Pancreas (tissue), 10 donors: ENCODE measurements around the gene ACTR5. TPM values are rescaled to one million over a fixed set of nuclear protein-coding genes. Genes with fewer than 3 reads are reported as not detected.
"Not testable (repeated sequence)": the region's sequence is repeated elsewhere in the genome, so short reads cannot be mapped to it uniquely, and the experiment has no call there.

ENCODE experiments used
- ATAC-seq, 4 donors: fragments of 200-7000 bp; cut with Tn5 transposase; one replicate each; pipeline versions ENCODE4 v1.8.0 to v1.9.1; 2020; ENCODE audit warnings: mild to moderate bottlenecking in 4 of 4, moderate library complexity in 4 of 4
- DNase-seq, 6 donors: peaks; one replicate each; pipeline ENCODE4 v3.0.0-alpha.2; 2020
- FAIRE-seq: peaks from 2 replicates; lab custom pipeline; 2012; peaks lifted over from hg19 to GRCh38; lab: Jason Lieb, UNC
- H3K27ac ChIP-seq, 4 donors: fragments of 200-600 bp; sonication (generic); 1 replicate in 3 of 4; 2 replicates in 1 of 4; pipeline versions ENCODE4 v1.5.0 to v1.8.0; 2020
- H3K27me3 ChIP-seq, 4 donors: fragments of 200-600 bp; one replicate each; pipeline ENCODE4 v1.8.0; 2021
- H3K36me3 ChIP-seq, 3 donors: fragments of 200-600 bp; sonication (generic) in 1 of 3; one replicate each; pipeline versions ENCODE4 v1.5.0 to v1.8.0; 2020 to 2021
- H3K4me1 ChIP-seq, 3 donors: fragments of 200-600 bp; one replicate each; pipeline ENCODE4 v1.8.0; 2021
- H3K4me3 ChIP-seq, 4 donors: fragments of 200-600 bp; sonication (generic) in 2 of 4; one replicate each; pipeline versions ENCODE4 v1.5.0 to v1.8.0; 2020 to 2021
- H3K9me3 ChIP-seq, 4 donors: fragments of 200-600 bp; one replicate each; pipeline ENCODE4 v1.8.0; 2021
- CTCF ChIP-seq, 4 donors: fragments of 200-600 bp; sonication (generic) in 3 of 4; IDR thresholded peaks; one replicate each; pipeline versions ENCODE4 v1.5.0 to v1.8.0; 2021; ENCODE audit warnings: antibody characterized with exemption in 4 of 4
- WGBS, 2 donors: extraction: QIAGEN DNeasy Blood & Tissue Kit; methylation state at CpG; one replicate each; pipeline ENCODE4 v1.1.7; 2013; 5-methylcytosine and 5-hydroxymethylcytosine counted together
- intact Hi-C, 3 donors: fragments of 100-400 bp; cut with DNase I; formaldehyde crosslinking; loops; one replicate each; pipeline versions ENCODE4 v1.11.1 to v1.14.2; 2022
- polyA plus RNA-seq, 2 donors: library from polyadenylated mRNA; stranded (reverse); fragments of 200-250 nt; gene quantifications; one replicate each; pipeline ENCODE4 v1.2.3, GENCODE V29; 2013
- total RNA-seq, 6 donors: library from RNA; stranded (reverse); fragmentation: NEBNext Ultra II Directional in 4 of 6; extraction: Animal tissue kit (Norgen Biotek cat#: 25700) in 4 of 6; gene quantifications; one replicate each; pipeline versions ENCODE4 v1.2.1 to v1.2.4, GENCODE V29; 2021 to 2023
- donor health status: healthy with polysubstance abuse.
- donor health status: DM: no; HTN: no; CAD: no; lungs with moderate emphysema.
- donor health status: DM: no; HTN: no; CAD: no.
- donor health status: control.
- donor health status: control.
- donor health status: Bipolar disorder and iron deficiency.
- donor health status: DM: yes; HTN: yes; CAD: no.
- donor health status: DM: no; HTN: no; CAD: no.
- donor health status: DM: no; HTN: no; CAD: no.
- donor health status: DM: yes; HTN: yes; CAD: no.

The ACTR5 gene
- total and polyA plus RNA-seq, 8 donors: 2.4 to 9.8 (median 3.2) TPM

- Histone ChIP-seq H3K27me3 (no peaks in the 10 kb centered on the region), H3K36me3 (no peaks in the 10 kb centered on the region), H3K4me3 (no peak overlapping the region), H3K27ac (no peak overlapping the region), H3K9me3 (no peaks in the 10 kb centered on the region), H3K4me1 (no peaks in the 10 kb centered on the region)
- WGBS, 2 donors: 68 to 85% methylated on average over 3 of the region's 3 CpGs
- intact Hi-C loops: no loop called here
- ATAC-seq (no peak), DNase-seq (no peak), FAIRE-seq (no peak)
- no peak for TF ChIP-seq CTCF (IDR thresholded peaks at IDR 0.05)
Observed at GRCh38 chr20:38791291-38791690, 43.0 kb downstream of the ACTR5 start.

DNA sequence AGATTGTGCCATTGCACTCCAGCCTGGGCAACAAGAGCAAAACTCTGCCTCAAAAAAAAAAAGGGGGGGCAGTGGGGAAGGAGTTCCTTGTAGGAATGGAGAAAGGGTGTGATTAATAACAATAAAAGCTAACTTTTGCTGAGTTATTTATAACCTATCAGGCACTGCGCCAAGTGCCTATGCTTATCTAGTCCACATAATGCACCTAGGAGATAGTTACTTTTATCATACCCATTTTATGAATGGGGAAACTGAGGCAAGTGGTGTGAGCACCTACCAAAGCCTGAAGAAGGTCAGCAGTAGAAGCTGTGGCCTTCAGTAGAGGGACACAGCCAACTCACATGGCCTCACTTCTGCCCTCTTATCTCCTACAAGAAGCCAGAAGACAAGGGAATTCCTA is 43.7 kb downstream of the ACTR5 start:
- TF ChIP-seq CTCF (IDR thresholded peaks at IDR 0.05): no peak
- H3K4me3 ChIP-seq: no peak overlapping the region
- FAIRE-seq: no peak
- H3K27ac ChIP-seq: no peak overlapping the region
- no peak for DNase-seq
- intact Hi-C loops: no loop called here
- no peaks in the 10 kb centered on the region for H3K4me1 ChIP-seq
- no peaks in the 10 kb centered on the region for H3K9me3 ChIP-seq
- WGBS, 2 donors: 74 to 77% methylated on average over 1 of the region's 1 CpG
- no peaks in the 10 kb centered on the region for H3K27me3 ChIP-seq
- no peaks in the 10 kb centered on the region for H3K36me3 ChIP-seq
- no peak for ATAC-seq

GRCh38 chr20:38794057-38794456 is 45.8 kb downstream of the ACTR5 start:
- H3K27ac ChIP-seq, H3K27me3 ChIP-seq, H3K4me1 ChIP-seq, DNase-seq, intact Hi-C loops, ATAC-seq, H3K4me3 ChIP-seq, FAIRE-seq, H3K36me3 ChIP-seq, H3K9me3 ChIP-seq: not testable (repeated sequence)
- 80 to 92% methylated on average over 5 of the region's 5 CpGs for WGBS, 2 donors

- no peaks in the 10 kb centered on the region for H3K27me3 ChIP-seq
- H3K36me3 ChIP-seq: no peaks in the 10 kb centered on the region
- WGBS, 2 donors: 77 to 83% methylated on average over 3 of the region's 3 CpGs
- H3K27ac ChIP-seq: no peak overlapping the region
- H3K4me3 ChIP-seq: no peak overlapping the region
- FAIRE-seq (no peak), DNase-seq (no peak), ATAC-seq (no peak)
- no peaks in the 10 kb centered on the region for H3K9me3 ChIP-seq
- H3K4me1 ChIP-seq: no peaks in the 10 kb centered on the region
- TF ChIP-seq CTCF (IDR thresholded peaks at IDR 0.05): no peak
- intact Hi-C loops: no loop called here
Observed at GRCh38 chr20:38798266-38798665, 50.0 kb downstream of the ACTR5 start.

DNA sequence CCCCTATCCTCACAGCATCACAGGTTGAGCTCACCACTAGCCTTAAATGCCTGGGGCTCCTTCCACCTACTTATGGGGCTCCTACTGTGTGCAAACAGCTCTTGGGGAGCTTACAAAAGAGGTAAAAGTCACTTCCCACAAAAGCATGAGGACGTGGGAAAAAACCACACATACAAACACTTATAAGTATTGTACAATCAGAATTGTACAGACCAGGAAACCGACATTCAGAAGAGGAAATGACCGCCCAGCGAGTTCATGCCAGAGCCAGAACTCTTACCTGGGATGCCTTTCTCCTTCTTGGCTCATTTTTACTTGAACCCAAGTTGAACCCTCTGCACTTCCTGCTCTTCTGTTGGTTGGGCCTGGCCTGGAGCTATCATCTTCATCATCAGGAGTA is 50.9 kb downstream of the ACTR5 start:
- intact Hi-C loops: no loop called here
- ATAC-seq (no peak), DNase-seq (no peak), FAIRE-seq (no peak)
- no peaks in the 10 kb centered on the region for H3K9me3 ChIP-seq
- no peak overlapping the region for H3K4me3 ChIP-seq
- no peak for TF ChIP-seq CTCF (IDR thresholded peaks at IDR 0.05)
- 72 to 75% methylated on average over 4 of the region's 4 CpGs for WGBS, 2 donors
- H3K27ac ChIP-seq: no peak overlapping the region
- H3K4me1 ChIP-seq: no peaks in the 10 kb centered on the region
- no peaks in the 10 kb centered on the region for H3K36me3 ChIP-seq
- no peaks in the 10 kb centered on the region for H3K27me3 ChIP-seq
